HPDE6-E6E7 (cell line): Measurements from ENCODE around the gene CREB3L1.
"Not testable (repeated sequence)": the region's sequence is repeated elsewhere in the genome, so short reads cannot be mapped to it uniquely, and the experiment has no call there.

Source experiments
- DNase-seq: peaks from one replicate; pipeline ENCODE4 v3.0.0; 2011; ENCODE audit warnings: missing footprints; ENCODE audit errors: extremely low spot score

The CREB3L1 gene

DNA sequence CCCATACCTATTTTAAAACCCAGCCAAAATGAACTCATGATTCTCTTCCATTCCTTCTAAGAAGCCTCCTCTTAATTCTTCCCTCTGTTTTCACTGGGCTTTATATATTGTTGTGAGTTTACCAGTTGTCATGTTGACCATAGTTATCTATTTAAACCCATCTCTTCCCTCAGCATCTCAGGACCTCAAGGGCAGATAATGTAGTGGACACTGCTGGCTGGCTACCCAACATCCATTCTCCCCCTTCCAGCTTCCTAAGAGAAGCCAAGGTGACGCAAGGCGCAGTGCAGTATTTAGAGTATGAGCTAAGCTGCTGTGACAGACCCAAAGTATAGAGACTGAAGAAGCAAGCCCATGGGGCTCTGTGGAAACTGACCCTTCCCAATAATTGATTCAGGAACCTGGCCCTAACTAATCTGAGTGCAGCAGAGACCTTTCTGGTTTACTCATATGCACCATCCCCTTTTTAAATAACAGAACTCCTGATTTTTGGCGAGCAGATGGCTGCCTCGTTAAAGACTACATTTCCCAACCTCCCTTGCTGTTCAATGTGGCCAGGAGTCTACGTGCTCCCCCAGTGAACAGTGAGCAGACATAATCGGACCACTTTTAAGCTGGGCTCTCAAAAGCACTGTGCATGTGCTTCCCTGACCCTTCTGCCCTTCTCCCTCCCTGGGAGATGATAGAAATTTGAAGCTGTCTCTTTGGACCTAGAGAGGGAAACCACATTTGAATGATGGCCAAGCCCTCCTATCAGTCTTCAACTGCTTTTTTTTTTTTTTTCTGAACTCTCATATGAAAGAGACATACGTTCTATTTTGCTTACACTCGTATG, 28.1 kb upstream of the CREB3L1 start:
- no peak for DNase-seq

DNA sequence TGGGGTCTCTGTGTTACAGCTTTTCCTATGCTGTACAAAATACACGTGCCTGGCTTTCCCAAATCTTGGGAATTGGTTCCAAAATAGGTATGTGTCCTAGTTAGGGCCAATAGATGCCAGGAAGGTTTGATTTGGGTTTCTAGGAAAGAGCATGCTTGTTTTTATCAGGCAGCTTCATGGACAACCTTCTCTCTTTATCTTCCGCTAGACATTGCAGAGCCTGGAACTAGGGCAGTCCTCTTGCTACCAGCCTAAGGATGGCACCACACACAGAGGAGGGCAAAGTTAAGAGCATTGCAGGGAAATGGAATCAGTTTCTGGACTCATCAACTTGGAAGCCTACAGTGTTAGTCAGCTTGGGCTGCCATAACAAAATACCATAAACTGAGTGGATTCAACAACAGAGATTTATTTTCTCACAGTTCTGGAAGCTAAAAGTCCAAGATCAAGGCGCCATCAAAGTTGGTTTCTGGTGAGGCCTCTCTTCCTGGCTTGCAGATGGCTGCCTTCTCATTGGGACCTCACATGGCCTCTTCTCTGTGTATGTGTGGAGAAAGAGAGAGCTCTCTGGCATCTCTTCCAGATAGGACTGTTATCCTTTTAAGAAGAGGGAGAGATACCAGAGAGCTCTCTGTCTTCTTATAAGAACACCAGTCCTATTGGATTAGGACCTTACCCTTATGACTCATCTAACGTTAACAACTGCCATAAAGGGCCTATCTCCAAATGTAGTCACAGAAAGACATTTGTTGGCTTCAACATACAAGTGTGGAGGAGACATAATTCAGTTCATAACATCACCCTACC, 27.3 kb upstream of the CREB3L1 start:
- DNase-seq = no peak

DNA sequence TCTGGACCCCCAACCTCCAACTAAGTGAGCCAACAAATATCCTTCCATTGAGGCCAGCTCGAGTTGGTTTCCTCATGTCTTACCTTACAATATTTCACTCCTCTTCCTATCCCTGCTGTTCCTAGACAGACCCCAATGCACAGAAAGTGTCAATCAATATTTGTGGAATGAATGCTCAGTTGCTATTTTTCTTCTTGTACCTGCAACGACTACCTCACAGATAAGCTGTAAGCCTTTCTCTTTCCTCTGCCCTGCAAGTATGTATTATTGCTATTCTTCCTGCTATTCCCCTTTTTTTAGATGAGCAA, 26.8 kb upstream of the CREB3L1 start:
- no peak for DNase-seq

DNA sequence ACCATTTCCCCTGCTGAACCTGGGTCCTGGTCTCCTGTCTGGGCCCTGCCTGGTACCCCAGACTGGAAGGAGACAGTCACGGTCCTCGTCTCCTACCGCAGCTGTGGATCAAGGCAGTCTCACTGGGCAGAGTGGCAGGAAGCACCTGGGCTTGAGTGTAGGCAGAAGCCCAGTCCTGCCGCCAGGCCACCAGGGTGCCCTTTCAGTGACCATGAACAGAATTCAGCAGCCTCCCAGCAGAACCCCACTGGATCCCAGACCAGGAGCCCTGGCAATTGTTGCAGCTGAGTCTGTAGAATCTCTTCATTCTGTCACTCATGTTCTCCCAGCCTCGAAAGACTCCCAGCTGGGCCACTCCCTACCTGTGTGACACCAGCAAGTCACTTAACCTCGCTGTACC, 25.5 kb upstream of the CREB3L1 start:
- DNase-seq = no peak

DNA sequence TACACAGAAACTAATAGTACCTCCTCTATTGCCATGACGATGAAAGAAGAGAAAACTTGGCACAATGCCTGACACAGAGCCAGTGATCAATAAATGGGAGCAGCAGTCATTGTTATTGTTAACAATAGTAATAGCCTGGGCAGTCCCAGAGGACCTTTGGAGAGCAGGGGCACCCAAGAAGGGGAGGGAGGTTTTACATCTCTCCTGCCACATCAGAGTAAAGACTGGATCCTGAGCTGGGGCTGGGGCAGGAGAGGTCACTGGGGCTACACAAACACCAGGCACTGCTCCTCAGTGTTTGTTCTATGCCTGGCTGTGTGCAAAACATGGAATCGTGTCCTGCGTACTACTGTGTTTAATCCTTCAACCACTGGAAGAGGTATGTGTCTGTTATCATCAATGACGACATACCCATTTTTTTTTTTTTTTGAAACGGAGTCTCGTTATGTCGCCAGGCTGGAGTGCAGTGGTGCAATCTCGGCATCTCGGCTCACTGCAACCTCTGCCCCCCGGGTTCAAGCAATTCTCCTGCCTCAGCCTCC, 25.0 kb upstream of the CREB3L1 start:
- no peak for DNase-seq

DNA sequence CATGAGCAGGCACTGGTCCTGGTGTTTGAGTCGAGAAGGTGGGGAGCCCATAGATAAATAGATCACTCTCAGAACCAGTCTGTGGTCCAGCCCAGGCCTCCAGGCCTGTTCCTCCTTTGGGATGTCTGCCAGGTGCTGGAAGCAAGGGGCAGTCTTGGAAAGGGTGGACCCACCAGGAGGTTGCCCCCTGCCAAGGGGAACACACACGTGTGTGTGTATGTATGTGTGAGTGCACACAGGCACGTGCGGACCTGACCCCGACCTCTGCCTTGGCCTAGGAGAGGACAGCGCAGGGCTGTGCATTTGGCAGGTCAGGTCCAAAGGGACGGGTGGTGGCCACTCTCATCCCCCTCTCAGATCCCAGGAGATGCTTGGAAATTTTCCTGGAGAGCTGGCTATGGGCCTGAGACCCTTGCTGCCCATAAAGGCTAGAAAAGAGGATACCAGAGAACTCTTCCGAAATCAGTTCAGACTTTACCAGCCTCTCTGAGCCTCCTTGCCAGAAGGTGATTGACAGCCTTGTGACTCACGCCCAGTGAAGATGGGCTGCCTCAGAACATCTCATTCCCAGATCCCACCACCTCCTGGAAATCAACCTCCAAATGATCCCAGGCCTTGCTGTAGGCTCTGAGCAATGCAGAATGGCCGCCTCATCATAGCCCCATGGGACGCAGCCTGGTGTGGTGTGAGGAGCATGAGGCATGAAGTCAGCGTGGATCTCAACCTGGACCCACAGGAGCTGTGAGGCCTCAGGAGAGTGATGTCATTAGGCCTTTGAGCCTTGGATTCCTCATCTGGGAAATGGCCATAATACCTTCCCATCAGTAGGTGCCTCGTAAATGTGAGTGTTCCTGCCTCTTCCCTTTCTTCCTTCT, 24.0 kb upstream of the CREB3L1 start:
- DNase-seq = no peak

DNA sequence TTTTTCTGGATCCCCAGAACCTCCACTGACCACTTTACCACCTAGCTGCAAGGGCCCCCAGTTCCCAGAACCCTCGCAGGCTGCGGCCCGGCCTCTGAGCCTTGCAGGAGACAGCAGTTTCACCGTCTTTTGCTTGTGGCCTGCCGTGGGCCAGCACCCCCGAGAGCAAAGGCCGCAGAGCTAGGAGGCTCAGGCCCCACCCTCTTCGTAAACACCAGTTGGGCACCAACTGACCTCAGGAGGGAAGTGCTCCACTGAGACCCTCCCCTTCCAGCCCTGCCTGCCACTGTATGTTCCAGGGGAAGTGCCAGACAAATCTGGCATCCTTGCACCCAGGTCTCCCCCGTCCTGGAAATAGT, 23.4 kb upstream of the CREB3L1 start:
- no peak for DNase-seq

DNA sequence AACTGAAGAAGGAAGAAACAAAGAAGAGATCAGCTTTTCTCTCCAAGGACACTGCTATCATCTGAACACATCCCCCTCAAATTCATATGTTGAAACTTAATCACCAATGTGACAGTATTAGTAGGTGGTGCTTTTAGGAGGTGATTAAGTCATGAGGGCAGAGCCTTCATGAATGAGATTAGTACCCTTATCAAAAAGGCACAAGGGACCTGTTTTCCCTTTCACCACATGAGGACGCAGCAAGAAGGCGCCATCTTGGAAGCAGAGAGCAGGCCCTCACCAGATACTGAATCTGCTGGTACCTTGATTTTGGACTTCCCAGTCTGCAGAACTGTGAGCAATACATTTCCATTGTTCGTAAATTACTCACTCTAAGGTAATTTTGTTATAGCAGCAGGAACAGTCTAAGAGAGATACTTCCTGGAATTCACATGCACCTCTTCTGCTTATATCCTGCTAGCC, 20.9 kb upstream of the CREB3L1 start:
- DNase-seq = no peak

DNA sequence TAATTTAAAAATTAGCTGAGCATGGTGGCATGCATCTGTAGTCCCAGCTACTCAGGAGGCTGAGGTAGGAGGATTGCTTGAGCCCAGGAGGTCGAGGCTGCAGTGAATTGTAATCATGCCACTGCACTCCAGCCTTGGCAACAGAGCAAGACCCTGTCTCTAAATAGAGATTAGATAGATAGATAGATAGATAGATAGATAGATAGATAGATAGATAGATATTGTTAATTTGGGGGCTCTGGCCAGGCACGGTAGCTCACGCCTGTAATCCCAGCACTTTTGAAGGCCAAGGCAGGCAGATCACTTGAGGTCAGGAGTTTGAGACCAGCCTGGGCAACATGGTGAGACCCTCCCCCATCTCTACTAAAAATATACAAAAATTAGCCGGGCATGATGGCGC, 18.1 kb upstream of the CREB3L1 start:
- not testable (repeated sequence) for DNase-seq

DNA sequence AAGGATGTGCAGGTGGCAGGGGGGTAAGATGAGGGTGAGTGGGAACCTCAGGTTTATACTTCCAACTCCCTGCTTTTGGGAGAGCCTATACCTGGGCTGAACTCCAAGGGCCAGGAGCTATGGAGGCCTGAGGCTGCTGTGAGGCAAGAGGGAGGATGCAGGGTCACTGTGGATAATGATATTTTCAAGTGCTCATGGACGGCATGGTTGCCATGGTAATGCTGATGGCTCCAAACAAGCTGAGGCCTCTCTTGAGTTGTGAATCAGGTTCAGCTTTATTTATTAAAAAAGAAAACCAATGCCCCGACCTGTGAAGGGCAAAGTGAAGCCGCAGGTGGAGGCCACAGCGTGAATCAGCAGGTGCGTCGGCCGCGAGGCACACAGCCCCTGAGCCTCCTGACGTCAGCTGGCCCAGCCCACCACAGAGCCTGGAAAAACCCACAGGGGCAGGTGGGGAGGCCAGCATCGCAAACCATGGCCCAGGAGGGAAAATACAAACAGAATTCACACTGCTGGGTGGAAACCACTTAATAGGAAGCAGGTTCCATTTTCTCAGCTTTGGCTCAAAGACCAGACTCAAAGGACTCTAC, 17.4 kb upstream of the CREB3L1 start:
- no peak for DNase-seq

DNA sequence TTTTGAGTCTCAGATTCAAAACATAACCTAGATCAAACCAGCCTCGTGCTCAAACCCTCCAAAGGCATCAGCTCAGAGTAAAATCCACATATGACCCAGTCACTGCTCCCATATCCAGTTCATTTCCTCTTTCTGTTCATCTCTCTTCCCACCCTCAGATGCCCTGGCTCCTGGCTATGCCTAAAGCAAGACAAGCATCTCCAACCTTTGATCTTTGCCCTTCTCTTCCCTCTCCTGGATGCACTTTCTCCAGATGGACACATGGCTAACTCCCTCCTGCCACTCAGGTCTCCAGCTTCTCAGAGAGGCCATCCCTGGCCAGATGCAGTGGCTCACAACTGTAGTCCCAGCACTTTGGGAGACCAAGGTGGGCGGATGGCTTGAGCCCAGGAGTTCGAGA, 14.3 kb upstream of the CREB3L1 start:
- no peak for DNase-seq

DNA sequence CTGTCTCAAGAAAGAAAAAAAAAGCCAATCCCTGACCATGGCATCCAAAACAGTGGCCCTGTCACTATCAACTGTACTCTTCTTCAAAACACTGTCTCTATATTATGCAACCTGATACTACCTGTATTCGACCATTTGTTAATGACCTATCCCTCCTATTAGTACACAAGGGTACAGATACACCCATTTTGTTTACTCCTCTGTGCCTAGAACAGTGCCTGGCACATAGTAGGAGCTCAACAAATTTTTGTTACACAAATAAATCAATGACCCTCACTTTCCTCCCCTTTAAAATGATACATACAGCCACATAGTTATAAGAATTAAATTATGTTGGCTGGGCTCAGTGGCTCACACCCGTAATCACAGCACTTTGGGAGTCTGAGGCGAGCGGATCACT, 13.4 kb upstream of the CREB3L1 start:
- DNase-seq = no peak

DNA sequence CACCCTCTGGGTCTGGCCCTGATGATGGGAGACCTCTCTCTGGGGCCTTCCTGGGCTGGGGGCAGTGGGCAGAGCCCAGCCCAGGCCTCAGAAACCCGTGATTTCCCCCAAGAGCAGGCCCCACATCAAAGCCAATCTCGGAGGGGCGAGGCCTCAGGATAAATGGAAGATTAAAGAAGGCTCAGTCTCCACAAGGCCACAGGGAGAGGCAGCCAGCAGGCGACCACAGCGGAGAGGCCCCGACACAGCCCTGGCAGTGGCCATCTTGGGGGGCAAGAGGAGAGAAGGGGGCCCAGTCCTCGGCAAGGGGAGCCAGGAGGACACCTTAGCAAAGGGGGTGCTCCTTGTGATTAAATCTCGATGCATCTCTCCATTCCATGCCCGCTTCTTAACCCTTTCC, 12.5 kb upstream of the CREB3L1 start:
- DNase-seq = no peak

DNA sequence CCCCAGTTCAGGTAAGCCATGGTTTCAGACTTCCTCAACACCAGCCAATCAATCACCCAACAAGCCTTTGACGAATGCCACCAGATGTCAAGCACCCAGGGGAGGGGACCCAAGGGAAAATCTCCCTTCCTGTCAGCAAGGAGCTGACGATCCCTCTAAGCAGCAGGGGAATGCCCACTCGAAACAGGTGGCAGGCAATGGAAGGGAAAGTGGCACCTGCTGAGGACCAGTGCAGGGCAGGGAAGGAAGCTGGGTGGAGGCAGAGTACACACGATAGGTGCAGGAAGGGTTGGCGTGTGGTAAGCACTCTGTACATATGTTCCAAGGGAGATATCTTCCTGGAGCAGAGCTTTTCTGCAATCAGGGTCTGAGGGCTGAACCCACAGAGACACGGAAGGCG, 11.7 kb upstream of the CREB3L1 start:
- no peak for DNase-seq

DNA sequence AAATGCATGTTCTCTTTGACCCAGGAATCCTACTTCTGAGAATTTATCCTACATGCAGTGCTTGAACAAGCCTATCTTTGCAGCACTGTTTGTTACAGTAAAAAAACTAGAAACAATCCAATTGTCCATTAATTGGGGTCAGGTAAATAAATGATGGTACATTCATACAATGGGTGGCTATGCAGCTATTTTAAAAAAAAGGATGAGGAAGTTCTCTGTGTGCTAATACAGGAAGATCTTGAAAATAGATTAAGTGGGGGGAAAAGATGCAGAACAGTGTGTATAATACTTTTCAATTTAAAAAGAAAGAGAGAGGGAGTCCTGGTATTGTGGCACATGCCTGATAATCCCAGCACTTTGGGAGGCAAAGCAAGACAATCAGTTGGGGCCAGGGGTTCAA, 9.5 kb upstream of the CREB3L1 start:
- DNase-seq = no peak

DNA sequence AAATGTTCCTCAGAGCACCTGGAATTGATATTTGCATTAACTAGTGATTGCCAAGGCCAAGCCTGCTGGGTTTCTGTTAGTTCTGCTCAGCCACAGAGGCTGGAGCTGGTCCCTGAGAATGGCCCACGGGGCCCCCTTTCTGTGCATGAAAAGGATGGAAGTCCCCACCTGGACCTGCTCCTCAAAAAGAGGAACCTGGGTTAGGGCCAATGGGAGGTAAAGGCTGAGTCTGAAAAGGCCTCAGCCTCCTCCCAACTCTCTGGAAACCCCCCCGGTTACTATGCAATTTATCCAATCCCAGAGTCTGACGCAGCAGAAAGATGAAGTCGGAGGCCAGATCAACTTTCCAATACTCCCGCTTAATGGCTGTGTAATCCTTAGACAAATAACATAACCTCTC, 6.8 kb upstream of the CREB3L1 start:
- DNase-seq = no peak

DNA sequence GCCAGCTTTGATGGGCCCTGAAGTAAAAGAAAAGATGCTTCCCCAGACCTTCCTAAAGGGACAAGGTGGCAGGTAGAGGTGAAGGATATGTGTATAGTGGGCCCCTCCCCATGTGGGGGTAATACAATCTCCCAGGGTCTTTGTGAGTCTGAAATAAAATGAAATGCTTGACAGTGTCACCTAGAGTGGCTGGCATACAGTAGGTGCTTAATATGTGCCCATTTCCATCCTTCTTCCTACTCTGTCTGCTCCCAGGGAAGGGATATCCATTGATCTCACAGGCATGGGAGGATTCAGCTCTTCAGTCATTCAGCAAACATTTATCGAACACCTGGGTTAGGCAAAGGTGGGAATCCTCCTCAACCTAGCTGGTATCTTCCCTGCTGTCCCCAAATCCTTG, 6.1 kb upstream of the CREB3L1 start:
- no peak for DNase-seq

DNA sequence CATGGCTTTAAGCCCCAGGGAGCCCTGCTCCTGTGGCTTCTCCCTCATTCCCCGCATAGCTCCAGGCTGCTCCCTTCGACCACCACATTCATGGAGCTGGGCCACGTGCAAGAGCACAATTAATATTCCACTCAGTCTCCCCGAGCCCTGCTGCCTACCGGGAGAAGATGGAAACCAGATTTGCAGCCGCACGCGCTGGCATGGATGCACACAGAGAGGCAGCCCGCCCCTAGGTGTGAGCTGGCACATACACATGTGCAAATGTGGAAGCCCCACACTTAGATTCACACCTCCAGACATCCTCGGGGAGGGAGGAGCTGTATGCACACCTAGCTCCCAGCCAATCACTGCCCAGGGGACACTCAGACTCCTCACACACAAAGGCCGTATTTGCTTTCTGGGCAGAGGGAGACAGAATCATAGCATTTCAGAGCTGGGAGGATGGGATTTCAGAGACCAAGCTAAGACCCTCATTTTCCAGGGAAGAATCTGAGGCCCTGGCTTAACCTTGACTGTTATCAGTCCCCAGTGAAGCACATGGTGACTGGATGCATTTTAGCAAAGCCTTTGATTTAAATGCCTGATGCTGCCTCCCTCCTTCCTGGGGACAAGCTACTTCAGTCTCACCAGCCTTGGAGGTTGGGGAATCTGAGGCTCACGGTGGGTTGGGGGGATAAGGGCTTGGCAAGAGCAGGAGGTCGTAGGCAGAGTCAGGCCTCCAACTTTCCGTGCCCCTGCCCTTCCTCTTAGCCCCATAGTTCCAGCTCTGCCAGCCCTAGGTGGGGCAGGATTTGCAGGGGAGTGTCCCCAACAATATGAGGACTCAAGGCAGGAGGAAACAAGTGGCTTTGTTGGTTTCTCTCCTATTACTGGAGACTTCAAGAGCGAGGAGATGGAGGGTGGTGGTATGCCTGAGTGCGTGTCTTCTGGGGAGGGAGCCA, 5.3 kb upstream of the CREB3L1 start:
- no peak for DNase-seq

DNA sequence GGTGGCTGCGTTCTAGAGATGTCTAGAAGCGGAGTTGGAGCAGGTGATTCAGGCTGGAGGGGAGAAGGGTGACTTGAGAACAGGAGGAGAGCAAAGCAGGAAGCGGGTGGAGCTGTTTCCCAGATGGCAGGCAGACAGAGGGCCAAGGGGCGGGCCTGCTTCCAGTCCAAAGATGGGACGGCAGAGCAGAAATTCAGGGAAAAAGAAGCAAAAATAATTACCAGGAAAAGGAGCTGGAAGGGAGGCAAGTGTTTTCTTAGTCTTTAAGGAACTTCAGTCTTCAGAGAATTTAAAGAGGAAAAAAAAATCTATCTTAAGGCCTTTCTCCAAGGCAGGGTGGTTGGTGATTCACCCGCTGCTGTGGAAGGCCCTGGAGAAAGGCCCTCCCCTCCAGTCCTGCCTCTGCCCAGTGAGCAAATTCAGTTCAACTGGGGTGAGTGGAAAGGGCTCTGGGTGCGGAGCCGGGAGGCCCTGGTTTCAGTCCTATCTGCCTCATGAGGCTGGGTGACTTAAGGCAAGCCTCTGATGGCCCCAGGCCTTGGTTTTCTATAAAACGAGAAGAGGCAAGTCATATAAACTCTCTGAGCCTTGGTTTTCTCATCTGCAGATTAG, 4.5 kb upstream of the CREB3L1 start:
- peak; percentile 54 for DNase-seq
